Stomach (tissue), 4 donors: Measurements from ENCODE around the gene SGTB.

Source experiments
- CTCF ChIP-seq, 7 experiments: fragments of 450-650 bp in 4 of 7; fragments of 200-600 bp in 3 of 7; sonication (generic) in 3 of 7; IDR thresholded peaks; one replicate each; pipeline ENCODE4 v1.5.1; 2016 to 2019; ENCODE audit warnings: antibody characterized with exemption in 7 of 7, control low read depth in 2 of 7, mild to moderate bottlenecking in 1 of 7
- POLR2A ChIP-seq, 4 donors: fragments of 450-650 bp; IDR thresholded peaks; one replicate each; pipeline ENCODE4 v1.6.1; 2016; ENCODE audit warnings: antibody characterized with exemption in 4 of 4, control low read depth in 2 of 4, mild to moderate bottlenecking in 1 of 4, moderate library complexity in 1 of 4

- TF ChIP-seq CTCF (IDR thresholded peaks at IDR 0.05) (no peak), POLR2A (IDR thresholded peaks at IDR 0.05) (no peak)
Observed at GRCh38 chr5:65682148-65682547, 39.8 kb downstream of the SGTB start.
